Measurements from ENCODE around the gene CDH1.
A peak's percentile ranks its signal among the peaks of the same experiment; 100 is the strongest.

CDH1 gene

DNA sequence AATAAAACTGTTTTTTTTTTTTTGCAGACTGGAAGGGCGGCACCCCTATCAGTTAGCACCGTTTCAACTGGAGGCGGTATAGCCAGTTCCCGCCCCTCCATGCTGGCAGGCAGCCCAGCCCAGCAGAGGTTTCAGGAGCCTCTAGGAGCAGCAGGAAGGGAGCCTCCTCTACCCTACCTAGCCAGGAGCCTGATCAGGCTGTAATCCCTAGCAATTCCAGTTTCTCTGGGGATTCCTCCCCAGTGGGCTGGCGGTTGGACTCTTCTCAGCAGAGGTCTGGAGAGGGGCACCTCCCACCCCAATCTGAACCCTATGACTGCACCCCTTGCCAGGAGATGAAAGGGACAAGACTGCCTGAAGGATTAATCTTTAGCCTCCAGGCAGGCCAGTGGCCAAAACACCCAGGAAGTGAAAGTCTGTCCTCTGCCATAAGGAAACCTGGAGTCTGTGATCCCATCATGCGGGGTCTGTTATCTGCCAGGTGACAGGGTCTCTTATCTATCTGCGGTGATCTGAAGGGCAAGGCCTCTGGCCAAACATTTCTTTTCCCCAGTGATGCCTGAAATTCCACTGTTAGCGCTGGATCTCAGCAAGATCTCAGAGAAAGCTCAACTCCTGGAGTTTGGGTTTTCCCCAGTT is 4.9 kb upstream of the CDH1 start:
- DNase-seq, result peak; percentile 46

DNA sequence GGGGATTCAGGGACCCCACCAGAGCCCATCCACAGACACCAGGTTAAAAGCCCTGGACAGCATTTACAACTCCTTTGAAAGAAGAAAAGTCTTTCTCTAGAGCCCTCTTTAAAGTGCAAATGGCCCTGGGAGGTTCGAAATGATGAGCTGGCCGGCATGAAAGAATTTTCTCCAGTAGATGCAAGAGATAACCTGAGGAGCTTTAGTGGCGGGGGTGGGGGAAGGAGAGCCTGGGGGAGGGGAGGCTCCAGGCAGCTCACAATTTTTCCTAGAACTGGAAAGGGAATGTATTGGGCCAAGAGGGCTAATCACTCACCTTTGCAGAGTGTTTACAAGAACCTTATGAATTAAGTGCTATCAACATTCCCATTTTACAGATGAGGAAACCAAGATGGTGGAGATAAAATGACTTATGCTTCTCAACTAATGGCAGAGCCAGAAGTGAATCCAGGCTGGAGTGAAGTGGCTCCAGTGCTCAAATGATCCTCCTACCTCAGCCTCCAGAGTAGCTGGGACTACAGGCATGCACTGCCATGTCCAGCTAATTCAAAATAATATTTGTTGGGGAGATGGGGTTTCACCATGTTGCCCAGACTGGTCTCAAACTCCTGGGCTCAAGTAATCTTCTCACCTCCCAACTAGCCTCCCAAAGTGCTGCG is 4.2 kb upstream of the CDH1 start:
- DNase-seq, result no peak

DNA sequence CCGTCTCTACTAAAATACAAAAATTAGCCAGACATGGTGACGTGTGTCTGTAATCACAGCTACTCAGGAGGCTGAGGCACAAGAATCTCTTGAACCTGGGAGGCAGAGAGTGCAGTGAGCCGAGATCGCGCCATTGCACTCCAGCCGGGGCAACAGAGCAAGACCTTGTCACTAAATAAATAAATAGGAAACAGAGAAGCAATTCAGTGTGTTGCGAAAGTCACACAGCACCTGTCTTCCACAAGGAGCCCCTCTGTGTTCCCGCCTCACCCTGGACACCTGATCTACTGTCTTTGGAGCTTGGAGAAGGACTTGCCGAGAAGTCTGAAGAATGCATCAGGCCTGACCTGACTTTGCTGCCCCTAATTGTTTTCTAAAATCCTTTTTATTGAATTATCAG is 3.5 kb upstream of the CDH1 start:
- no peak for DNase-seq

DNA sequence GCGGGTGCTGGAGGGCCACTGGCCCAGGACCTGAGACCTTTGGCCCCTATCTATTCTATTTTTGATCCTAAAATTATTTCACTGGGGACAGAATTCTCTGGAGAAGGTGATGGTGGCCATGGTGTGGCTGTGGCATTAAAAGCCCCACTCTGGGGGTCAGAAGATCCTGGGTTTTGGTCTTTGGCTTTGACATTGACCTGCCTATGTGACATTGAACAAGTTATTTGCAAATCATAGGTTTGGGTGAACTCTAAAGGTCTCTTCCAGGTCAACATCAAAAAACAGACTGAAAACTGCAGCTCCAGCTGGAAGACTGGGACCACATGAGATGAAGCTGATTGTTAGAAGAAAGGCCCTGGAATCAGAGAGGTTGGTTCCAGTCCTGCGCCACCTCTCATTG is 2.3 kb upstream of the CDH1 start:
- DNase-seq, result no peak

DNA sequence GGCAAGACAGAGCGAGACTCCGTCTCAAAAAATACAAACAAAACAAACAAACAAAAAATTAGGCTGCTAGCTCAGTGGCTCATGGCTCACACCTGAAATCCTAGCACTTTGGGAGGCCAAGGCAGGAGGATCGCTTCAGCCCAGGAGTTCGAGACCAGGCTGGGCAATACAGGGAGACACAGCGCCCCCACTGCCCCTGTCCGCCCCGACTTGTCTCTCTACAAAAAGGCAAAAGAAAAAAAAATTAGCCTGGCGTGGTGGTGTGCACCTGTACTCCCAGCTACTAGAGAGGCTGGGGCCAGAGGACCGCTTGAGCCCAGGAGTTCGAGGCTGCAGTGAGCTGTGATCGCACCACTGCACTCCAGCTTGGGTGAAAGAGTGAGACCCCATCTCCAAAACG is 531 bp upstream of the CDH1 start:
- no peak for DNase-seq

GRCh38 chr16:68737730-68738629 is 888 bp downstream of the CDH1 start:
- no peak for DNase-seq

- DNase-seq, result no peak
Observed at GRCh38 chr16:68739964-68740627, 3.0 kb downstream of the CDH1 start.

DNA sequence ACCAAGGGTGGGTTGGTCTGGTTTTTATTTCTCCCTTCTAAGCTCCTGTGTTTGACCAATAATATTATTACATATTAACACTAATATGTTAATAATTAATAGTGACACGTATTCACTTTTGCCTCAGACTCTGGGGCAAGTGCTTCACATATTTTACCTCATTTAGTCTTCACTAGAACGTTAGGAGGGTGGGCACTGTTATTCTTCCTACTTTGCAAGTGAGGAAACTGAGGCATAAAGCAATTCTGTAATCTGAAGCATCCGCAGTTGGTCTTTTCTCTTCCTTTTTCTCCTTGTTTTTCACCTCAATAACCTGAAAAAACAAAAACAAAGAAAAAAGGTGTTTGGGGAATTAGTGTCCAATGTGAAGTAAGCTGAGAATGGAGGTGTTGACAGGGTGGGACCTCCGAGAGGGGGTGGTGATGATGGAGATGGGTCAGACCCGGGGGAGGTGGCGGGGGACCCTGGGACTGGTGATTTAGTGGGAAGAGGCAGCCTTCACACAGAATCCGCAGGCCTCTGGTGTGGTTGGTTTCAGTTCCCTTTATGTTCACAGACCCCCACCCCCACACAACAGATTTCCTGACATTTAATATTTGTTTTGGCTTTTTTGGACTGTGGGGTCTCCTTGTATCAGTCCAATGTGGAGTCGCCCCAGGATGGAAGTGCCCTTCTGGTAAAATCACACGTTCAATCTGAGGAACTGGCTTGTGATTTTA is 3.7 kb downstream of the CDH1 start:
- DNase-seq, result no peak

DNA sequence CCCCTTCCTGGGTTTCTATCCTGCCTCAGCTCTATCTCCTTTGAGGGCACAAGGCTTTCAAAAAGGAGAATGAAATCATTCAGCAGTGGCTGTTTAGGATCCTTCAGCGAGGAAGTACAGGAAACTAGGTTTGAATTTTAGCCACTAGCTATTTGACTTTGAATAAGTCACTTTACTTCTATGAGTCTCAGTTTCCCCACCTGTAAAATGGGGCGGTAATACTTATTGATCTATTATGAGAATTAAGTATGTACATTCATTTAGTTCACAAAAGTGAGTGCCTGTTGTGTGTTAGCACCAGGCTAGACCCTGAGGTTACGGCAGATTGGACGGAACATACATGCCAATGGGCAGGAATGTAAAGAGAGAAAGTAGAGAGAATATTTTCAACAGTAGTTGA is 6.6 kb downstream of the CDH1 start:
- DNase-seq, result no peak

GRCh38 chr16:68744744-68745280 is 7.7 kb downstream of the CDH1 start:
- DNase-seq, result no peak

DNA sequence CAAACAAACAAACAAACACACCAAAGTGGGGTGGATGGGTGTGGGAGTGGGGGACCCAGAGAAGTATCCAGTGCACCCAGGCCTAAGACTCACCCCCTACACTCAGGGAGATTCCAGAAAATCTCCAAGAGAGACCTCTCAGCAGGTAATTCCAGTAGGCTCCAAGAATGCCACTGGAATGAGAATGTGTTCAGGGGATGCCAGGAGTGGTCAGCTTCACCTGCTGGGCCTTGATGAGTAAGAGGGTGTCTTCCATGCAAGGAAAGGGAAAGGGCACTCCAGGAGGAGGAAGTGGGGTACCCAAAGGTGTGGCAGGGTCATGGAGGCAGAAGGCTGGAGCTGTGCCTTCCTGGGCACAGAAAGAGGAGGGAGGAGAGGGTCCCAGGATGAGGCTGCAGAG is 9.9 kb downstream of the CDH1 start:
- no peak for DNase-seq

DNA sequence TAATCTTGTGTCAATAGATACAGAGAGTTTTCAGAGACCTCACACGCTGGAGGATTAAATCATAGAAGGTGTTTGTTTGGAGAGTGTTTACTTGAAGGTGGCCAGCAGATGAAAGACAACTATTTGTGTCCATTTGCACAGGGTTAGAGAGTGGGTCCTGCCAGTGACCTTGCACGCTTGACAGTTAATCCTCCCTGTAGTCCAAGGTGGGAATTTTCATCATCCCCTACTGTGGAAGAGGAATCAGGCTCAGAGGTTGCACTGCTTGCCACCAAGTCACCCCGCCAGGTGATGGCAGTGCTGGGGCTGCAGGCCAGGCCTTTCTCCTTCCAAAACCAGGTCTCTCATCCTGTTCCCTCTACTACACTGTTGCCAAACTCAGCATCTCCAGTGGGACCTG is 12.3 kb downstream of the CDH1 start:
- DNase-seq, result no peak

GRCh38 chr16:68750193-68750695 is 13.2 kb downstream of the CDH1 start:
- no peak for DNase-seq

- DNase-seq, result no peak
Observed at GRCh38 chr16:68751160-68751559, 14.1 kb downstream of the CDH1 start.

DNA sequence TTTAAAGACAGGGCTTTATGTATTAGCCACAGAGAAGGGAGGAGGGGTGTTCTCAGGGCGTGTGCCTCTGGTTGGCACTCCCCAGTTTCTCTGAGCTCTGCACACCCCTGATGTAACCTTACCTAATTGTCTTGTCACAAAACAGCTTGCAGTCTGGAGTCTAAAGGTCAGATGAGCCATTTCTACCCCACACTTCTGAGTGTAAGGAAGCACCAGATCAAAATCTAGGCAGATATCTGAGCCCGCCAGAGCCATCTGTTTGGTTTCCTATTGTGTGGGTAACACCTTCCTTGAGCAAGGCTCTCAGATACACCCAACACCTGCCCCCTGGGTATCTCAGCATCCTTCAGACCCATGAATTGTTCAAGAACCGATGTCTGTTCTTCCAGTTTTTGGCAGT is 15.5 kb downstream of the CDH1 start:
- no peak for DNase-seq

GRCh38 chr16:68754084-68754792 is 17.1 kb downstream of the CDH1 start:
- no peak for DNase-seq

- DNase-seq, result no peak
Observed at GRCh38 chr16:68756239-68756915, 19.3 kb downstream of the CDH1 start.

GRCh38 chr16:68757625-68757935 is 20.5 kb downstream of the CDH1 start:
- DNase-seq, result no peak

- no peak for DNase-seq
Observed at GRCh38 chr16:68759062-68759461, 22.0 kb downstream of the CDH1 start.

GRCh38 chr16:68760671-68761275 is 23.7 kb downstream of the CDH1 start:
- peak; percentile 75 for DNase-seq
